Stimulated activated naive CD8-positive, alpha-beta T cell treated with anti-CD3 and anti-CD28 coated beads, Interleukin-15, amount 100 ng/mL, for 72 hours (primary cell): ENCODE results near the gene TP53BP2.
"Not testable (repeated sequence)": the region's sequence is repeated elsewhere in the genome, so short reads cannot be mapped to it uniquely, and the experiment has no call there.

Experiments
- ATAC-seq: fragments of 150-1000 bp; cut with Tn5 transposase; 2 replicates; pipeline ENCODE4 v1.10.0; 2021; ENCODE audit warnings: mild to moderate bottlenecking, moderate library complexity
- DNase-seq, 2 donors: peaks; one replicate each; pipeline ENCODE4 v3.0.0; 2021 to 2022
- H3K27ac Mint-ChIP-seq, 2 donors: one replicate each; pipeline ENCODE4 v1.8.0; 2022; ENCODE audit warnings: mild to moderate bottlenecking in 2 of 2, mixed read lengths in 2 of 2, moderate library complexity in 2 of 2
- H3K27me3 Mint-ChIP-seq: one replicate; pipeline ENCODE4 v1.8.0; 2022; ENCODE audit warnings: mixed read lengths
- H3K4me1 Mint-ChIP-seq: one replicate; pipeline ENCODE4 v1.8.0; 2022; ENCODE audit warnings: mild to moderate bottlenecking, mixed read lengths
- H3K4me3 Mint-ChIP-seq, 2 donors: one replicate each; pipeline ENCODE4 v1.8.0; 2022; ENCODE audit warnings: mild to moderate bottlenecking in 2 of 2, mixed read lengths in 2 of 2, moderate library complexity in 1 of 2
- H3K9me3 Mint-ChIP-seq, 2 donors: one replicate each; pipeline ENCODE4 v1.8.0; 2022; ENCODE audit warnings: mixed read lengths in 2 of 2

Gene TP53BP2

GRCh38 chr1:223843934-223844786 lies 1.6 kb downstream of the TP53BP2 start:
- H3K9me3 Mint-ChIP-seq = peaks cover 0 to 7% of the 10 kb centered on the region in 2 donors
- H3K4me1 Mint-ChIP-seq = peaks cover 44% of the 10 kb centered on the region
- H3K4me3 Mint-ChIP-seq = peak overlapping the region; percentile 96
- ATAC-seq = peak; percentile 14
- DNase-seq = no peak
- H3K27me3 Mint-ChIP-seq = no peaks in the 10 kb centered on the region
- peak overlapping the region; percentile 86 to 98 for H3K27ac Mint-ChIP-seq

- Mint-ChIP-seq H3K4me3 (peak overlapping the region; percentile 54 to 66), H3K27me3 (no peaks in the 10 kb centered on the region), H3K27ac (peak overlapping the region in 1 of 2 donors; percentile 12), H3K9me3 (peaks cover 0 to 4% of the 10 kb centered on the region in 2 donors), H3K4me1 (peaks cover 54% of the 10 kb centered on the region)
- ATAC-seq (no peak), DNase-seq (no peak)
Measured at GRCh38 chr1:223842784-223843183, 3.0 kb downstream of the TP53BP2 start.

GRCh38 chr1:223841977-223842623 lies 3.6 kb downstream of the TP53BP2 start:
- not testable (repeated sequence) for H3K27me3 Mint-ChIP-seq, H3K27ac Mint-ChIP-seq, ATAC-seq, H3K4me3 Mint-ChIP-seq, H3K9me3 Mint-ChIP-seq, DNase-seq
- H3K4me1 Mint-ChIP-seq = peaks cover 55% of the 10 kb centered on the region

GRCh38 chr1:223840254-223840653 lies 5.5 kb downstream of the TP53BP2 start:
- no peak for DNase-seq
- Mint-ChIP-seq H3K27me3 (no peaks in the 10 kb centered on the region), H3K4me3 (no peak overlapping the region), H3K4me1 (peaks cover 47% of the 10 kb centered on the region), H3K9me3 (no peaks in the 10 kb centered on the region), H3K27ac (no peak overlapping the region)
- ATAC-seq = no peak

GRCh38 chr1:223838125-223838854 lies 7.5 kb downstream of the TP53BP2 start:
- peaks cover 39% of the 10 kb centered on the region for H3K4me1 Mint-ChIP-seq
- no peaks in the 10 kb centered on the region for H3K27me3 Mint-ChIP-seq
- ATAC-seq (no peak), DNase-seq (no peak)
- no peak overlapping the region for H3K27ac Mint-ChIP-seq
- peak overlapping the region in 1 of 2 donors; percentile 24 for H3K4me3 Mint-ChIP-seq
- no peaks in the 10 kb centered on the region for H3K9me3 Mint-ChIP-seq

GRCh38 chr1:223837687-223838086 lies 8.1 kb downstream of the TP53BP2 start:
- H3K27ac Mint-ChIP-seq = peak overlapping the region; percentile 21 to 72
- ATAC-seq (no peak), DNase-seq (no peak)
- no peaks in the 10 kb centered on the region for H3K9me3 Mint-ChIP-seq
- peaks cover 33% of the 10 kb centered on the region for H3K4me1 Mint-ChIP-seq
- peak overlapping the region in 1 of 2 donors; percentile 24 for H3K4me3 Mint-ChIP-seq
- H3K27me3 Mint-ChIP-seq = no peaks in the 10 kb centered on the region

- DNase-seq (no peak), ATAC-seq (no peak)
- no peaks in the 10 kb centered on the region for H3K27me3 Mint-ChIP-seq
- H3K4me1 Mint-ChIP-seq = peaks cover 31% of the 10 kb centered on the region
- H3K4me3 Mint-ChIP-seq = no peak overlapping the region
- H3K9me3 Mint-ChIP-seq = no peaks in the 10 kb centered on the region
- no peak overlapping the region for H3K27ac Mint-ChIP-seq
Measured at GRCh38 chr1:223837206-223837605, 8.5 kb downstream of the TP53BP2 start.

GRCh38 chr1:223836586-223836985 lies 9.2 kb downstream of the TP53BP2 start:
- Mint-ChIP-seq H3K4me1 (peaks cover 31% of the 10 kb centered on the region), H3K4me3 (no peak overlapping the region), H3K27ac (no peak overlapping the region), H3K9me3 (no peaks in the 10 kb centered on the region), H3K27me3 (no peaks in the 10 kb centered on the region)
- no peak for ATAC-seq
- no peak for DNase-seq

- Mint-ChIP-seq H3K4me3 (no peak overlapping the region), H3K9me3 (no peaks in the 10 kb centered on the region), H3K27ac (no peak overlapping the region), H3K4me1 (peaks cover 30% of the 10 kb centered on the region), H3K27me3 (no peaks in the 10 kb centered on the region)
- no peak for DNase-seq
- no peak for ATAC-seq
Measured at GRCh38 chr1:223835754-223836153, 10.0 kb downstream of the TP53BP2 start.

- Mint-ChIP-seq H3K27me3 (no peaks in the 10 kb centered on the region), H3K27ac (no peak overlapping the region), H3K9me3 (no peaks in the 10 kb centered on the region), H3K4me3 (no peak overlapping the region), H3K4me1 (peaks cover 24% of the 10 kb centered on the region)
- DNase-seq (no peak), ATAC-seq (no peak)
Measured at GRCh38 chr1:223834660-223835263, 11.0 kb downstream of the TP53BP2 start.

GRCh38 chr1:223833948-223834347 lies 11.8 kb downstream of the TP53BP2 start:
- Mint-ChIP-seq H3K9me3 (no peaks in the 10 kb centered on the region), H3K27ac (no peak overlapping the region), H3K4me3 (no peak overlapping the region), H3K4me1 (peaks cover 24% of the 10 kb centered on the region), H3K27me3 (no peaks in the 10 kb centered on the region)
- ATAC-seq (no peak), DNase-seq (no peak)

- peaks cover 11% of the 10 kb centered on the region for H3K4me1 Mint-ChIP-seq
- peak overlapping the region; percentile 54 to 73 for H3K4me3 Mint-ChIP-seq
- no peaks in the 10 kb centered on the region for H3K9me3 Mint-ChIP-seq
- ATAC-seq (peak; percentile 67), DNase-seq (peak; percentile 24 to 48)
- H3K27me3 Mint-ChIP-seq = no peaks in the 10 kb centered on the region
- peak overlapping the region; percentile 49 to 68 for H3K27ac Mint-ChIP-seq
Measured at GRCh38 chr1:223832637-223832943, 13.2 kb downstream of the TP53BP2 start.

- H3K27ac Mint-ChIP-seq = peak overlapping the region; percentile 66 to 96
- H3K4me1 Mint-ChIP-seq = peaks cover 13% of the 10 kb centered on the region
- peak overlapping the region; percentile 54 to 73 for H3K4me3 Mint-ChIP-seq
- H3K9me3 Mint-ChIP-seq = no peaks in the 10 kb centered on the region
- DNase-seq (no peak), ATAC-seq (peak; percentile 83)
- H3K27me3 Mint-ChIP-seq = no peaks in the 10 kb centered on the region
Measured at GRCh38 chr1:223831755-223832636, 13.8 kb downstream of the TP53BP2 start.

GRCh38 chr1:223829678-223830077 lies 16.1 kb downstream of the TP53BP2 start:
- H3K9me3 Mint-ChIP-seq = no peaks in the 10 kb centered on the region
- H3K4me1 Mint-ChIP-seq = peaks cover 36% of the 10 kb centered on the region
- no peak for ATAC-seq
- no peaks in the 10 kb centered on the region for H3K27me3 Mint-ChIP-seq
- H3K4me3 Mint-ChIP-seq = no peak overlapping the region
- DNase-seq = no peak
- no peak overlapping the region for H3K27ac Mint-ChIP-seq
